Stimulated activated naive CD4-positive, alpha-beta T cell (primary cell): Measurements from ENCODE around the gene OR5V1.
"Not testable (repeated sequence)": the region's sequence is repeated elsewhere in the genome, so short reads cannot be mapped to it uniquely, and the experiment has no call there.

Source experiments
- DNase-seq, 6 experiments: peaks; one replicate each; lab custom pipeline; 2025; lab: John Stamatoyannopoulos, UW

The OR5V1 gene

DNA sequence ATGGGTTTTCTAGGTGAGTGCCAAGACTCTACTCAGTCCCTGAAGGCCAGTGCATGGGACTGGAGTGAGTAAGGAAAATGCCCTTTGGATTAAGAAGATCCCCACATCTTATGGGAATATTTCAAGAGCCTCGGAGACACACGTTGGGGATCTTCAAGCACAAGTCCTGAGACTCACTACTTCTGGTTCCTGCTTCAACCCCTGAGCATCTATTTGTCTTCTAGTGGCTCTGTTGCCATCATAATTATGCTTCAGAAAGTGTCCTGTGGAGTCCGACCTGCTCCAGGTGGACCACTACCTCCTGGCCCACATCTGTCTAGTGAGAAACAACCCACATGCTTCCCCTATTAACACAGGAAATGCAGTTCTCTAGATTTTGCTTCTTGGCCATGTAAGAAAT, at the start of gene OR5V1:
Gene OR5V1, minus strand, starts transcription at position 101 of the 400 bp plus-strand sequence. CDS start 12,670 bp downstream, outside the sequence.
- DNase-seq, result no peak

DNA sequence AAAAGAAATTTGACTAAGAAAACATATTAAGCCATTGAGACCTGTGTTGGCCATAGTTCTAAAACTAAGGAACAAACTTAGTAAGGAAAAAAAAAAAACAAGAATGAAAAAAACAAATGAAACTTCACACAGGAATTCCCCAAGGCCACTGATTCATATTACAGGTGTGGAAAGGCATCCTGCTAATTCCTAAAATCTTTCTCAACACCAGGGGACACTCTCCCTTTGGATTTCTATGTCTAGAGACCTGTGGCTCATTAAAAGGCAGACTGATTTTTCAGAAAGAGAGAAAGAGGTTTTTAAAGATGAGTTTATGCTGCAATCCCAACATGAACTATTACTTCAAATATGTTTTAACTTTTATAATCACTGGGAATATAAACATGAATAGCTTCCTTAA, 45.9 kb upstream of the OR5V1 start, which contains the start of gene OR12D1:
Gene OR12D1, plus strand, starts transcription at position 341 of the 400 bp plus-strand sequence.
- DNase-seq, result no peak

DNA sequence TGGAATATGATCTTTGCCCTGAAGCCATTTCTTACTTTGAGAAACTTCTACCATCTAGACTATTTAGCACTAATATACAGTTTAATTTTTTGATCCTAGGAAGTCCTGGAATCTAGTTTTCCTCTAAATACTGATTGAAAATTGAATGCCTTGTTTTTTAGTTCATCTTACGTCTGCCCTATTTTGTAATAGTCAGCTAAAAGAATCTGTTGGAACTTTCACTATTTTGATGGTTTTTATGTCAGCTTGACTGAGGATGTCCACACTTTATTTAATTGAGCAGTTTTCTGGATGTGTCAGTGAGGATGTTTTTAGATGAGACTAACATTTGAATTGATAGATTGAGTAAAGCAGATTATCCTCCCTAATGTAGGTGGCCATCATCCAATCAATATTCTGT, 35.1 kb upstream of the OR5V1 start:
- no peak for DNase-seq

GRCh38 chr6:29399525-29399924, 30.9 kb upstream of the OR5V1 start:
- no peak for DNase-seq

- no peak for DNase-seq
Observed at GRCh38 chr6:29395331-29395730, 26.7 kb upstream of the OR5V1 start, which contains the start of gene OR12D2. Gene OR12D2 (plus strand): TSS chr6:29395631. CDS start chr6:29396700, 1,069 bp downstream.

DNA sequence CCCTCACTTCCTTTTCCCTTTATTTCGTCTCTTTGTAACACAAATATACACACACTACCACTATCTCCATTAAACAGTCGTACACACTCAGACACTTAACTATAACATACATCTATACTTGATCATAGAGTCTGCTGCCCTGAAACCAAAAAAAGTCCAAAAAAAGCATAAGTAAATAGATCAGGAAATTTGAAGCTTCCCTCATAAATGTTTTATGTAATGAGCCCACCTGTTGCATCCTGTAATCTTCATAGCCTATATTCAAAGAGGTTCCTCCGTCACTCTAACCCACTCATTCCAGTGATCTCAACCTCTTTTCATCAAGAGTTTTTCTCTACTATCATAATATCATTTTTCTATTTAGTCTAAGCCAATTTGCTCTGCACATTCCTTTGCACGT, 19.9 kb upstream of the OR5V1 start:
- no peak for DNase-seq

DNA sequence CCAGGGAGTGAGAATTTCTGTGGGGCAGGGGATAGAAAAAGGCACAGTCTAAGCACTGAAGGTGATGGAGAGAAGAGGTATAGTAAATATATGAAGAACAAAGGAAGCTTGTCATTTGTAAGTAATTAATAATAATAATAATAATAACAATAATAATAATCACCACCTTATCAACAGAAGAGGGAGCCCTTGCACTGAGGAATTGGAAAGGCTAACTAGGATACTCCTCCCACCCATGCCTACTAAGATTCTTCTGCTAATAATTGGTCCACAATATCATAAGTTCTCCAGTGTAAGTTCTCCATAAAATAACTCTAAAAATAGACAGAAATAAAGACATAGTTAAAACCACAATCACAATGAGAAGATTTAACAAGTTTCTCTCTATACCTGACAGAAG, 7.3 kb upstream of the OR5V1 start:
- DNase-seq, result no peak

DNA sequence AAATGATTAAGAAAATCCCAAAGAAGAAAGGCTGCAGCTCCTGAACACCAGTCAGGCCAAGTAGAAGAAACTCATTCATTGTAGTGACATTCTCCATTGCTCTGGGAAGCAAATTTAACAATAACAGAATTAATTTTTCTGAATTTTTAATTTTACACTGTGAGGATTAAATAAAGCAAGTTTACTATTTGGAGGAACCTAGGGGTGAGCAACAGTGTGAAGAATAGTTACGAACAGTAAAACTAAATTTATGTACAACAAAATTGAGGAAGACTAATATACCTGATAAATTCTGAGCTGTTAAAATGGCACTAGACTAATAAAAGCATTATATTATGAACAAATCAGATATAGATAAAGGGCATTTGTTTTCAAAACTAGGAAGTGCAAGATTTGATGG, 6.5 kb upstream of the OR5V1 start, which contains the start of gene OR12D3:
Gene OR12D3, minus strand, starts transcription at position 101 of the 400 bp plus-strand sequence. Its CDS starts 4 bp downstream, at position 97.
- no peak for DNase-seq

- DNase-seq, result no peak
Observed at GRCh38 chr6:29355603-29356002, 13.1 kb downstream of the OR5V1 start.

DNA sequence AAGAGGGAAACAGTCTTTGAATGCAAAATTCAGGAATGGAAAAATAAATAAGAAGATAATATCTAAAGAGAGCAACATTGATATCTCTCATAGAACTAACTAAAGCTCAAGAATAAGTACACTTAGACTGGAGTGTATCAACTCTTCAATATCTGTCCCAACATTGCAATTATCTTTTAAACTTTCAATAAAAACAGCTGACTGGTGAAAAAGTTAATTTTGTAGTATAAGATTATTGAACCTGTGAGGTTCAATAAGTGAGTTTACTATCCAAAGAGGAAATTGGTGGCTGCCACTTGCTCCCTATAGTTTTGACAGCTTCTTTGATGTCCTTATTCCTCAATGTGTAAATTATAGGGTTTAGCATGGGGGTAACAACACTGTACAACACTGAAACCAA, 13.7 kb downstream of the OR5V1 start:
- no peak for DNase-seq

DNA sequence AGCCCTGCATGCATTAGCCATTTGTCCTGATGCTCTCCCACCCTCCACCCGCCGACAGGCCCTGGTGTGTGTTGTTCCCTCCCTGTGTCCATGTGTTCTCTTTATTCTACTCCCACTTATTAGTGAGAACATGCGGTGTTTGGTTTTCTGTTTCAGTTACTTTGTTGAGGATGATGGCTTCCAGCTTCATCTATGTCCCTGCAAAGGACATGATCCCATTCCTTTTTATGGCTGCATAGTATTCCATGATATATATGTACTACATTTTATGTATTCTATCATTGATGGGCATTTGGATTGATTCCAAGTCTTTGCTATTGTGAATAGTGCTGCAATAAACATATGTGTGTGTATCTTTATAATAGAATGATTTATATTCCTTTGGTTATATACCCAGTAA, 19.3 kb downstream of the OR5V1 start:
- DNase-seq, result not testable (repeated sequence)

DNA sequence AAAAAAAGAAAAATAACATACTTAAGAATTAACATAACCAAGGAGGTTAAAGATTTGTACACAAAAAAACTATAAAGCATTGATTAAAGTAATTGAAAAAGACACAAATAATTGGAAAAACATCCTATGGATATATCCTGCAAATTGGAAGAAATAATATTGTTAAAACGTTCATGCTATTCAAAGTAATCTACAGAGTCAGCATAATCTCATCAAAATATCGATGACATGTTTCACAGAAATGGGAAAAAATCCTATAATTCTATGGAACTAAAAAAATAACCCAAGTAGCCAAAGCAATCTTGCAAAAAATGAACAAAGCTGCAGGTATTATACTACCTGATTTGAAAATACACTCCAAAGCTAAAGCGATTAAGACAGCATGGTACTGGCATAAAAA, 23.3 kb downstream of the OR5V1 start:
- no peak for DNase-seq

- no peak for DNase-seq
Observed at GRCh38 chr6:29336269-29336668, 32.4 kb downstream of the OR5V1 start.

DNA sequence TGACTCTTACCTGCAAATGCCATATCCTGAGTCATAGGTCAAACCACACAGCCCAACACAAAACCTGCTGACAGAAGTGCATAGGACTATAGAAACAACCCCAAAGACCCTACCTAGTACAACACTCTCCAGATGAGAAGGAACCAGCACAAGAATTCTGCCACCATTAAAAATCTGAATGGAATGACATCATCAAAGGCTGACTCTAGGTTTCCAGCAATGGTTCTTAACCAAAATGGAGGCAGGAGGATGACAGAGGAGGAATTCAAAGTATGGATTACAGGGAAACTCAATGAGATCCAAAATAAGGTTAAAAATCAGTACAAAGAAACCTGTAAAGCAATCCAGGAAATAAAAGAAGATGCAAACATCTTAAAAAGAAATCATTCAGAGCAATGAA, 36.0 kb downstream of the OR5V1 start:
- DNase-seq, result no peak

DNA sequence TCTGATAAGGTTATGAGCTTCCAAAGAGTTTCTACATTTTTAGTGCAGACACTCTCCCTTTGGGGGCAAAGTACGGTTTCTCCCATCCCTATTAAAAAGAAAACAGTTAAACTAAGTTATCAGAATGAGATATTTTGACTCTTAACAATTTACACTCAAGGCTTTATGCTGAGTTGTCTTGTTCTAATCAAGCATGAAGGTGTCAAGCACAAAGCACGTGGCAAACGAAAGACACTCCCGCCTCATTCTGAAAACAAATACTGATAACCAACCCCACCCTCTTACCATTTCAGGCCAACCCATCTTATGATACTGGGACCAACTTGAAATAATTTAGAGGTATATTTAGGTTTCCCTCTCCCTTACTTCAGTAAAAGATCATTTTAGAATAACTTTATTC, 42.9 kb downstream of the OR5V1 start:
- DNase-seq, result no peak

DNA sequence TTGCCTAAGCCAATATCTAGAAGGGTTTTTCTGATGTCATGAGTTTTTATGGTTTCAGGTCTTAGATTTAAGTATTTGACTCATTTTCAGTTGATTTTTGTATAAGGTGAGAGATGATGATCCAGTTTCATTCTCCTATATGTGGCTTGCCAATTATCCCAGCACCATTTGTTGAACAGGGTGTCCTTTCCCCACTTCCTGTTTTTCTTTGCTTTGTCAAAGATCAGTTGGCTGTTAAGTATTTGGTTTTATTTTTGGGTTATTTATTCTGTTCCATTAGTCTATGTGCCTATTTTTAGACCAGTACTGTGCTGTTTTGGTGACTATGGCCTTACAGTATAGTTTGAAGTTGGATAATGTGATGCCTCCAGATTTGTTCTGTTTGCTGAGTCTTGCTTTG, 45.3 kb downstream of the OR5V1 start:
- not testable (repeated sequence) for DNase-seq

DNA sequence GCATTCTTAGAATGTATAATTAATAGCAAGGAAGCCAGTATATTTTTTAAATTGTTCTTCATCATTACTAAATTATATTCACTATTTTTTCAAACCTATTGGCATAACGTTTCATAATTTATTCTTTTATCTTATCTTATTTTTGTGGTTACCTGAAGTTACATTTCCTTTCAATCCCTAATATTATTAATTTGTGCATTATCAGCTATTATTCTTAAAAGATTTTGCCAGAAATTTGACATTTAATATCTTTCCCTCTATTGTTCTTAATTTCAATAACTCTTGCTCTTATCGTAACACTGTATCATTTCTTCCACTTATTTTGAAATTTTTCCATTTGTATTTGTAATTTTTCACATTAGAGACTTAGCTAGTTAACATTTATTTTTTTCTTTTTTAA, 48.7 kb downstream of the OR5V1 start:
- no peak for DNase-seq
